NCI-H524 treated with DMSO at 0.1 percent for 48 hours (cell line): Measurements from ENCODE around the gene HERC4.

Experiments used
- DNase-seq: peaks from one replicate; lab custom pipeline; 2025; lab: John Stamatoyannopoulos, UW

The HERC4 gene

GRCh38 chr10:67965456-67965855, 109.6 kb downstream of the HERC4 start:
- no peak for DNase-seq

GRCh38 chr10:67959839-67960476, 115.1 kb downstream of the HERC4 start:
- DNase-seq, result no peak

DNA sequence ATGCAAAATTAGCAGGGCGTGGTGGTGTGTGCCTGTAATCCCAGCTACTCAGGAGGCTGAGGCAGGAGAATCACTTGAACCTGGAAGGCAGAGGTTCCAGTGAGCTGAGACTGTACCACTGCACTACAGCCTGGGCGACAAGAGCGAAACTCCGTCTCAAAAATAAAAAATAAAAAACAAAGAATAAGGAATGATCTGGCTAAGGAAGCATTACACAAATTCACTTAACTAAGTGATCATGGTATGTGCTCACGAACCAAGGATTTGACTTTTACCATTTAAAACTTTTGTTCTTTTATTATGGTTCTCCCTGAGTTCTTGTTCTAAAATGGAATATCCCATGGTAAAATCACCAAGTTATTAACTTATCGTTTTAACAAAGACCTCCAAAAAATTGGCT, 119.5 kb downstream of the HERC4 start:
- DNase-seq, result no peak

- no peak for DNase-seq
Measured at GRCh38 chr10:67943917-67944316, 131.2 kb downstream of the HERC4 start.

- no peak for DNase-seq
Measured at GRCh38 chr10:67936416-67936815, 138.7 kb downstream of the HERC4 start.

DNA sequence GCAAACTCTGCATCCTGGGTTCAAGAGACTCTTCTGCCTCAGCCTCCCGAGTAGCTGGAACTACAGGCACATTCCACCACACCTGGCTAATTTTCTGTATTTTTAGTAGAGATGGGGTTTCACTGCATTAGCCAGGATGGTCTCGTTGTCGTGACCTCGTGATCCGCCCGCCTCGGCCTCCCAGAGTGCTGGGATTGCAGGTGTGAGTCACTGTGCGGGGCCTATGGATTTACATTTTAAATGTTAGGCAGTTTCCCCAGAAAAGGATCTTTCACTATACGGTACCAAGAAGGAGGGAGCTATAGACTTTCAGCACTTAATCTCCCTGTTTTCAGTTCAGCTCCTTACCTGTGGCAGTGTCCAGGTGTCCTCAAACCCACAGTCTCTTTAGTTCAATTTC, 139.9 kb downstream of the HERC4 start:
- no peak for DNase-seq

GRCh38 chr10:67934336-67934735, 140.7 kb downstream of the HERC4 start:
- DNase-seq, result no peak

DNA sequence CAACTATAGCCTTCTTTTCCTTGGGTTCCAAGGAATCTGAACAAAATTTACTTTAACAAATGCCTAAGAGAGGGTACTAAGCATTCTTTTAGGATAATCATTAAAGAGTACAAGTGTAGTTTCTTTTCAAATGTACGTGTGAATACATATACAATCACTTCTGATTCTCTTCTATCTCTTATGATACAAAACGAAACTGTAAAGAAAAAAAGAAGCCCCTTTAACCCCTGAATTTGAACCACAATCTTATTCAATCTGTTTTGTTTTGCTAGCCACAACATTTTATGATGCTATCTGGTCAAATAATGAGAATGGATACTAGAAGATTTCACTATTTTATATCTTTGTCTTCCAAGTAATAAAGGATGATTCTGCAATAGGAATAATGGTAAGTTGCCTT, 141.9 kb downstream of the HERC4 start:
- no peak for DNase-seq

GRCh38 chr10:67926951-67927350, 148.1 kb downstream of the HERC4 start:
- DNase-seq, result no peak

- no peak for DNase-seq
Measured at GRCh38 chr10:67925449-67926005, 149.6 kb downstream of the HERC4 start.

DNA sequence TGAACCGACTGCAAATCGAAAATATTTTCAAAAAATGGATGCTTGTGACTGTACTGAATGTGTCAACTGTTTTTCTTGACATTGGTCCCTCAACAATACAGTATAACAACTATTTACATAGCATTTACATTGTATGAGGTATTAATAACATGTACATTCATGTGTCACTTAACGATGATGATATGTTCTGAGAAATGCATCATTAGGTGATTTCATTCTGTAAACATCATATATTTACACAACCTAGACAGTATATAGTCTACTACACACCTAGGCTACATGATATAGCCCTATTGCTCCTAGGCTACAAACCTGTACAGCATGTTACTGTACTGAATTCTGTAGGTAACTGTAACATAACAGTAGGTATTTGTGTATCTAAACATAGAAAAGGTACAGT, 150.9 kb downstream of the HERC4 start:
- DNase-seq, result no peak

GRCh38 chr10:67923551-67923950, 151.5 kb downstream of the HERC4 start:
- DNase-seq, result no peak

GRCh38 chr10:67921065-67921464, 154.0 kb downstream of the HERC4 start:
- no peak for DNase-seq

- DNase-seq, result no peak
Measured at GRCh38 chr10:67917679-67918078, 157.4 kb downstream of the HERC4 start.

- DNase-seq, result no peak
Measured at GRCh38 chr10:67917169-67917568, 157.9 kb downstream of the HERC4 start.

DNA sequence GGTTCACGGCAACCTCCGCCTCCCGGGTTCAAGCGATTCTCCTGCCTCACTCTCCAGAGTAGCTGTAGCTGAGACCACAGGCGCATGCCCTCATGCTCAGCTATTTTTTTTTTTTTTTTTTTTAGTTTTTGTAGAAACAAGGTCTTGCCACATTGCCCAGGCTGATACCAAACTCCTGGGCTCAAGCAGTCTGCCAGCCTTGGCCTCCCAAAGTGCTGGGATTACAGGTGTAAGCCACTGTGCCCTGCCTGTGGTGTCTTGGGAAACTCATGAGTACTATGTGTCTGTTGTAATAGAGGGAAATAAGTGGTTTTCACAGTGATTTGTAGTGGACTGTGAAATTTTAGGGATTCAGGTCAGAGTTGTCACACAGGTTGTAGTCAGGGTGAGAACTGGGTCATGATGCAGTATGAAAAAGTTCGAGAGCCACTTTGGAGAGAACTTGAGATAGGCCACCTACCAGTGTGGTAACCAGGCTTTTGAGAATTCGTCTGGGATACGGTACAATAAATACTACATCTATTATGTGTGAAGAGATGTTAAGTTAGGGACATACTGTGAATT, 160.2 kb downstream of the HERC4 start:
- no peak for DNase-seq

GRCh38 chr10:67912331-67912946, 162.6 kb downstream of the HERC4 start:
- DNase-seq, result no peak

DNA sequence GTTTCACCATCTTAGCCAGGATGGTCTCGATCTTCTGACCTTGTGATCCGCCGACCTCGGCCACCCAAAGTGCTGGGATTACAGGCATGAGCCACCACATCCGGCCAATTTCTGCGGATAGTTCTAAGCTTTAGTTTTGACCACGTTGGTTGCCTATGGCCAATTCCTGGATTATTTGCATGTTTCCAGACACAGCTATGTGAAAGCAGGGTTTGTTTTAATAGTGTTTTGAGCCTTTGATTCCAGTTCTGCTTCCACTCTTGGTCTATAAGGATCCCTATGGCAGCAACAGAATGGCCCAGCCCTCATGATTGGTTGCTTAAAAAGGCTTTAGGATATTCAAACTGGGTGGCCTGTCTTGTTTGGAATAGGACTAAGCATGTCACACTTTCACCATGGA, 171.5 kb downstream of the HERC4 start:
- no peak for DNase-seq

DNA sequence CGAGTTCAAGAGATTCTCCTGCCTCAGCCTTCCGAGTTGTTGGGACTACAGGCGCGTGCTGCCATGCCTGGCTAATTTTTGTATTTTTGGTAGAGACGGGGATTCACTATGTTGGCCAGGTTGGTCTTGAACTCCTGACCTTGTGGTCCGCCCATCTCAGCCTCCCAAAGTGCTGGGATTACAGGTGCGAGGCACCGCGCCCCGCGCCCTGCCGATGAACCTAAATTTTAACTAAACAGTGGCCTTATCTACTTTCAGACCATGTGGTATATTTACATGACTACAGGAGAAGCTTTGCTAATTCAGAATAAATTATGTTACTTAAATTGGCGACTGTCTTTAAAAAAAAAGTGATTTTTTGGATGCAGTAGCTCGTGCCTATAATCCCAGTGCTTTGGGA, 181.4 kb downstream of the HERC4 start:
- DNase-seq, result no peak

- no peak for DNase-seq
Measured at GRCh38 chr10:67884842-67885670, 190.0 kb downstream of the HERC4 start.

GRCh38 chr10:67884313-67884841, 190.7 kb downstream of the HERC4 start, which contains the start of gene SIRT1:
Gene SIRT1 (plus strand): TSS chr10:67884656. CDS start chr10:67884722, 66 bp downstream.
- peak; percentile 39 for DNase-seq

- DNase-seq, result no peak
Measured at GRCh38 chr10:67883710-67884312, 191.3 kb downstream of the HERC4 start.
